GM12892 (cell line): ENCODE data around the gene KPNA4. TPM values are rescaled to one million over a fixed set of nuclear protein-coding genes. Genes with fewer than 3 reads are reported as not detected.
"Not testable (repeated sequence)": the region's sequence is repeated elsewhere in the genome, so short reads cannot be mapped to it uniquely, and the experiment has no call there.

Experiments used
- DNase-seq: peaks from one replicate; pipeline ENCODE4 v3.0.0; 2011; ENCODE audit not compliant: insufficient read length
- FAIRE-seq: peaks from 2 replicates; lab custom pipeline; 2011; peaks lifted over from hg19 to GRCh38; lab: Jason Lieb, UNC
- POLR2A ChIP-seq: IDR thresholded peaks from 2 replicates; pipeline ENCODE4 v1.6.1; 2011; ENCODE audit warnings: low read depth, low read length, control low read depth
- POLR2AphosphoS5 ChIP-seq: IDR thresholded peaks from 2 replicates; pipeline ENCODE4 v1.6.1; 2011; ENCODE audit warnings: low read depth, low read length, control low read depth
- TAF1 ChIP-seq: IDR thresholded peaks from 2 replicates; pipeline ENCODE4 v1.6.1; 2011; ENCODE audit warnings: low read depth, mild to moderate bottlenecking, control low read depth, low read length, borderline replicate concordance
- polyA plus RNA-seq: library from polyadenylated mRNA; unstranded; fragments of >200 nt; gene quantifications from one replicate; pipeline ENCODE4 v1.2.1, GENCODE V29; 2012; ENCODE audit warnings: missing spikeins, inconsistent platforms; ENCODE audit not compliant: missing spikeins

The KPNA4 gene
- polyA plus RNA-seq, result 18.7 TPM

GRCh38 chr3:160565442-160566403, at the start of gene KPNA4:
TSS of gene KPNA4 (minus strand) at chr3:160565571. CDS start at chr3:160565282, 289 bp downstream.
- peak; percentile 90 for DNase-seq

DNA sequence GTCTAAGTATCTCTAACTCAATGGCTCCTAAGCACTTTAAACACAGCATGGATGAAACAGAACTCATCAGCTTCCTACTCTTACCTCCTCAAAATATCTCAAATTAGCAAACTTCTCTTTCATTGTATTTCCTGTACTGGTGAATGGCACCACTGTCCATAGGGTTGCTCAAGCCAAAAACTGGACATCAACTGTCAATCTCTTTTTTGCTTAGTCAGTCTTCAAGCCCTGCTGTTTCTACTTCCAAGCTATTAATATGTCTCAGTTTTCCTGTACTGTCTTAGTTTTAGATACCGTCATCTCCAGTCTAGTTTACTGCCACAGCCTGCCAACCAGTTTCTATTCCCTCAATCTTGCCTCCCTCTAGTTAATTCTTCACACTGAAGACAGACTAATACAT, 48.3 kb upstream of the KPNA4 start:
- FAIRE-seq (no peak), DNase-seq (no peak)
- TF ChIP-seq POLR2A, result no peak
- no peak for TF ChIP-seq POLR2AphosphoS5
- TF ChIP-seq TAF1, result no peak

More at GRCh38 chr3:160565442-160566403, at the start of gene KPNA4:
- peak; percentile 98 for FAIRE-seq
- TF ChIP-seq TAF1 (peak; percentile 56; the same call in 1 of the 2 replicates), POLR2A (peak; percentile 89), POLR2AphosphoS5 (peak; percentile 86)

DNA sequence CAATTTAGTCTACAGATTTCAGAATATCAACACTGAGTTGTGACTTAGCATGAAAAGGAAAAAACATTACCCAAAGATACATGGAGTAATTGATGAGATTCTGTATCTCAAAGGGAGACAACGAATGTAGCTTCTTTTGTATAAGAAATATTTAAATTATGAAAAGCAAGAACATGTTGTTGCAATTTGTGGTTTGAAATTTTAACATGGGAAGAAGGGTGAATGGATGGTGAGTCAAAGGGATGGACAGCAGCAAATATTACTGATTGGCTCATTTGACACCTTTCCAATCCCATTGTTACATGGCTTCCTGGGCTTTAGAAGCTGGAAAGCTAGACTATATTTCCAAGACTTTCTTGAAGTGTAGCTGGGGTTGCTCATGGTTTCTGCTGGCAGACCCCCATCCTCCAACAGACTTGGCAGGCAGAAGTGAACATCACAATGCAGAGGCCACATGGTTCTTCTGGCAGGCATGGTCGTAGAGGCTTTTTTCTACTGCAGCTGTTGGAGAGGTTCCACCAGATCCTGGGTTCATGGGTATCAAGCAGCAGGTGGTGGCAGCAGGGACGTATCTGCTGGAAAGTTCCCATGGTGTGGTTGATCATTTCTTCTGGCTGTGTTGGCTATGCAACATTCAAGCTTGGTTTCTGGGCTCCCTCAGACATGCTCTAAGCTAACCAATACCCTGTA, 47.2 kb upstream of the KPNA4 start:
- DNase-seq, result no peak
- TF ChIP-seq POLR2AphosphoS5, result no peak
- TF ChIP-seq POLR2A, result no peak
- no peak for TF ChIP-seq TAF1
- FAIRE-seq, result no peak

GRCh38 chr3:160611141-160611540, 45.8 kb upstream of the KPNA4 start:
- DNase-seq (no peak), FAIRE-seq (no peak)
- TF ChIP-seq TAF1 (no peak), POLR2AphosphoS5 (no peak), POLR2A (no peak)

DNA sequence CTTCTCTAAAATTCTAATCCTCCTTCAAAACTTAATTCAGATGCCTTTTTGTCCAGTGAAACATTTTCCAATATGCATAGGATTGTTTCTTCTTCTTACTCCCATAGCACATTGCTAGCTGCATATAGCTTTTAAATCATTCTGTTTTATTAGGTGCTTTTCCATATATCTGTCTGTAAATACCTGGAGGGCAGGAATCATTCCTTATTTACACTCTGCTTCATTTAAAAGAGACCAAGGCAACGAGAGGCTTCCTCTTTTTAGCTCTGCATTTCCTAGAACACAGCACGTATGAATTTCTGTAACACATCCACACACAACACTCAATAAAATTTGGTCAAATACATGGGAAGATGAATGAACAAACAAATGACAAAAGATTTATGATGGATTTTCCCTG, 43.5 kb upstream of the KPNA4 start:
- DNase-seq, result no peak
- FAIRE-seq, result no peak
- no peak for TF ChIP-seq POLR2A
- no peak for TF ChIP-seq POLR2AphosphoS5
- TF ChIP-seq TAF1, result no peak

- no peak for DNase-seq
- TF ChIP-seq POLR2AphosphoS5 (no peak), TAF1 (no peak), POLR2A (no peak)
- no peak for FAIRE-seq
Observed at GRCh38 chr3:160607826-160608225, 42.5 kb upstream of the KPNA4 start.

GRCh38 chr3:160605315-160605714, 39.9 kb upstream of the KPNA4 start:
- FAIRE-seq (no peak), DNase-seq (no peak)

DNA sequence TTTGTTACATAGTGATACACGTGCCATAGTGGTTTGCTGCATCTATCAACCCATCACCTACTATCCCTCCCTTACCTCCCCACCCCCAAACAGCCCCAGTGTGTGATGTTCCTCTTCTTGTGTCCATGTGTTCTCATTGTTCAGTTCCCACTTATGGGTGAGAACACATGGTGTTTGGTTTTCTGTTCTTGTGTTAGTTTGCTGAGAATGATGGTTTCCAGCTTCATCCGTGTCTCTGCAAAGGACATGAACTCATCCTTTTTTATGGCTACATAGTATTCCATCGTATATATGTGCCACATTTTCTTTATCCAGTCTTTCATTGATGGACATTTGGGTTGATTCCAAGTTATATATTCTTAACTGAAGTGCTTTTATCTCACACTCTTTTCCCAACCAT, 38.5 kb upstream of the KPNA4 start:
- DNase-seq, FAIRE-seq: not testable (repeated sequence)

More at GRCh38 chr3:160605315-160605714, 39.9 kb upstream of the KPNA4 start:
- no peak for TF ChIP-seq POLR2AphosphoS5
- TF ChIP-seq POLR2A, result no peak
- TF ChIP-seq TAF1, result no peak

- FAIRE-seq, result no peak
- no peak for DNase-seq
- no peak for TF ChIP-seq POLR2AphosphoS5
- TF ChIP-seq TAF1, result no peak
- no peak for TF ChIP-seq POLR2A
Observed at GRCh38 chr3:160602259-160602658, 36.9 kb upstream of the KPNA4 start.

GRCh38 chr3:160601288-160601687, 35.9 kb upstream of the KPNA4 start:
- DNase-seq, result no peak
- TF ChIP-seq POLR2AphosphoS5, result no peak
- no peak for TF ChIP-seq TAF1
- TF ChIP-seq POLR2A, result no peak
- FAIRE-seq, result no peak

GRCh38 chr3:160598865-160599264, 33.5 kb upstream of the KPNA4 start:
- TF ChIP-seq TAF1 (no peak), POLR2A (no peak), POLR2AphosphoS5 (no peak)
- FAIRE-seq (no peak), DNase-seq (no peak)

GRCh38 chr3:160588023-160588422, 22.7 kb upstream of the KPNA4 start:
- DNase-seq, result no peak
- TF ChIP-seq POLR2AphosphoS5, result no peak
- TF ChIP-seq POLR2A, result no peak
- no peak for TF ChIP-seq TAF1
- no peak for FAIRE-seq
